MV-4-11 (cell line): ENCODE data around the gene TNKS2.
A peak's percentile ranks its signal among the peaks of the same experiment; 100 is the strongest.

Experiments
- DNase-seq: peaks from one replicate; lab custom pipeline; 2025; lab: John Stamatoyannopoulos, UW

TNKS2 gene

DNA sequence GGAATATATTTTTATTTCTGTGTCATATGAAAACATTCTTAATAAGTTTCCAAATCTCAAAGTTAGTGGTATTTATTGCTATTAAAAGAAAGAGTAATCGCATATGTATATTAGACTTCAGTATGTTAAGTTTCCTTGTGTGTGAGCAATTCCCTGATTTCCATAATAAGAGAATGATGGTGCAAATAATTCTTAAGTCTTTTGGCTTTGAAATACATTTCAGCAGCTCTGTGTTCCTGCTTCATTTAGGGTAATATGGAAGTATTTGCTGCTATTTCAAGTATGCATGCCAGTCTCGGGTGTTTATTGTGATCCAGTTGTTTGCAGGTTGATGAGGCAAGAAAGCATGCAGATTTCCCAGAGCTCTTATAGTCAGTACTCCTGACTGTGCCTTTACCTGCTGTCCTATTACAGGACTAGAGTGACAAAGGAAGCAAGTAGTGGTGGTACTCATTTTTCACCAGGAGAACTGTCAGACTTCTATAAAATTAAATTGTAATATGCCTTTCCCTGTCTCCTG, 67.4 kb downstream of the TNKS2 start:
- no peak for DNase-seq

DNA sequence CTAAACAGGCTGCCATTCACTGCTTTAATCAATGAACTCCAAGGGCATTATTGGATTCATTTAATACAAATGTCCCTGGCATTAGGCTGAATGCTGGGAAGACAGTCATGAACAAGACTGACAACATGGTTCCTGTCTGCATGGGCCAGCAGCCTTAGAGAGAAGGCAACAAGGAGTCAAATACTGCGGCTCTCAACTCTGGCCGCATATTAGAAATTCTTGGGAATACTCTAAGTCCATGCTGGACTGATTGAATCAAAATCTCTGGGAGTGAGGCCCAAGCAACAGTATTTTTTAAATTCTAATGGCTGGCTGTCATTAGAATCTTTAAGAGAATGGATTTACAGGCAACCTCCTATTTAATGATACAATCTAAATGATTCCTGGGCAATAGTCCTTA, 76.9 kb downstream of the TNKS2 start:
- no peak for DNase-seq

DNA sequence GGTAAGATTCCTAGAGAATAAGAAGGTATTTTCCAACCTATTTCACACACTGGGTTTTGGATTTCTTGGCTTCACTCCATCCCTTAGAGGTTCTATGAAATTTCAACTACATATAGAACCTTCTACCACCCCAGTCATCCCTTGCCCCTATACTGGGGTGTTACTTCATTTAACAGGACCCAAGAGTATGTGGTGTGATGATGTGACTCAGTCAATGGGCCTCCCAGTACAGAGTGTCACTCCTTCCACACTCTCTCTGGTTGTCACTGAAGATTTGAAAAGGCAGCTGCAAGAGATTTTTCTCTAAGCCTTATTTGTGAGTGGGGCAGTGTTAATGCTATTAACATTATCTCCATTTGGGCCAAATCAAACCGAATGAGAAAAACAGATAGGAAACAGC, 77.6 kb downstream of the TNKS2 start:
- DNase-seq: no peak

DNA sequence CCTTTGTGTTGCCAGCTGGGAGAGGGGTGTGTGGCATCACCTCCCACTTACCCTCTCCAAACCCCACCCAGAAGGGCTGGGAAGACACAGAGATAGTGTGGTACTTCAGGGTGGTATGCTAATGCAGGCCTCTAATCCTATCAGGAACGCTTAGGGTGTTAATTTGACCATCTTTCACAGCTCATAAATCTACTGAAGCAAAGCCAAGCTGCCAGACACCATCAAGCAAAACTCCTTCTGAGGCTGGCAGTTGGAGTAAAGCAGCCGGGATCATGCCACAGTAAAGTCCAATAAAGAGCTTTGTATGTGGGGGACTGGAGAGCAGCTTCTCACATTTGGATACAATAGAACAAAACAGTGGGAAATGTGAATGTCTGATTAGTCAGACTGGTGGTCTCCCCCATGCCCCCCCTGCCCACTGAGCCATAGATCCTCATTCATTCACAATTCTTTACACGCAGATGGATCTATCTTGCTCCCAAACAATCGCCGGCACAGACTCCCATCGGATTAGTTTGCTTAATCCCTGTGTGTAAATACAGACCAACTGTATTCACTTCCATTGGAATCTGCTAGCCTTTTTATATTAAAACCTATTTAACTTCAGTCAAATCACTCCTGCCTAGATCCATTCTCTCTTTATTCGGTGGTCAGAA, 81.4 kb downstream of the TNKS2 start:
- DNase-seq: no peak

DNA sequence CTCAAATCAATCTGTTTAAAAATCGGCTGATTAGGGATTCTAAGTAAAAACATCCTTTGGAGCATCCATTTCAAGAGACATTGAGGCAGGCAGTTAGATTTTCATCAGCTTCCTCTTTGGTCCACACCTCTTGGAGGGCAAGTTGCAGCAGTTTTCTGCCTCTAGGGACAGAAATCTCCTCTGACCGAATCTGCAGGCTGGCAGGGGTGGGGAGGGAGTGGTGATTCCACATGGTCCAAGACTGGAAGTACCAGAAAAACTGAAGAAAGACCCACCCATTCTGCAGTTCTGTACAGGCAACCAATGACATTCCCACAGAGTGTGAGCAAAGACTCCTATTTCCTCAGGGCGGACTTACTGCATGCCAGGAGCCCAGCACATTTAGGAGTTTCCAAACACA, 82.1 kb downstream of the TNKS2 start:
- no peak for DNase-seq

DNA sequence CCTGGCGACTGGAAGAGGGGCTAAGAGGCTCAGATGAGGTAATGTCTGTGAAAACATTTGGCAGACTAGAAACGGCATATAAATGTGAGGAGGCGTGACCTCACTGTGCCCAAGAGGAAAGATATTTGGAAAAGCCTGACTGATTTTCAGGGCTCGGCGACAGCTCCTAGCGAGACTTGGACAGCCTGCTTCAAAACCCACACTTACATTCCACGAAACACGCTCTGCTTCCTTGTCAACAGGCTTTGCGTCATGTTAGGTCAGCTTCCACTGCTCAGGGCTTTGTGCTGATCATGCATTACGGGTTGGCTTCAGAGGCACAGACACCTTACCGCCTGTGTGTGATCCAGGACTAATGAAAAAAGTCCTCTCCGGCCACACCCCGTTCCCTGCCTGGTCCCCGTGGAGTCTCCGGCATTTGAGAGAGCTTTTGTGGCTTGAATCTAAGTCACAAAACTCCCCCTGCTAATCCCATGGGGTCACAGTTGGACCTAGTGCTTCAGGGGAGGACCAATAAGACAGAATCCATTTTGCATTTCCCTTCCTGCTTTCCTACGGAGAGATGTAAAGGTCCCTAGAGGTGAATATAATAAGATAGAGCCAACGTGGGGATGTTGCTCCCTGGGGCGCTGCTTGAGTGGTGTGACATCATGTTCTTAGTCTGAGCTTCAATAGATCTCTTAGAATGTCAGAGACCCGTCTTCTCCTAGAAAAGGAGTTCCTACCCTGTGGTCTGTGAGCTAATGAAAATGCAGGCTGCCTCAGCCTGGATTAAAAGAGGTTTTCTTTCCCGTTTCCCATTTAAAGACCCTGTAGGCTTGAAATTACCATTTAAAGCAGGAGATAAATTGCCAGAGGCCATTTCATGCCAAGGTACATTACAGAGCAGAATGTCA, 85.6 kb downstream of the TNKS2 start:
- DNase-seq: no peak

DNA sequence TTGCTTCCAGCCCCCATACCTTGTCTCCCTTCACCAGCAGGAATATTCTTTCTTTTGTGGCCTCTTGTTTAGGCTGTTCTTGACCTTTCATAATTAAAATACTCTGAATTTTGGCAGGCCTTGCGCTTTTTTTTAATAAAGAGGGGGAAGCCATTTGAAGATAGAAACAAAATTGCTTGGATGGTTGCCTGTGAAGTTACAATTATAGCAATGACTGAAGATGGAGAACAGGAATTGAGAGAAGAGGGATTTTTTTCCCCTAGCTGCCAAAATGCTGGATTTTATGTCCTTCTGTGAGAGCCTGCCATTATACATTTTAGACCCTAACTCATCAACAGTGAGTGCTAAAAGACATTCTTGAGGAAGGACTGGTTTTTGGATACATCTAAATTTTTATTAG, 86.3 kb downstream of the TNKS2 start:
- DNase-seq: no peak

DNA sequence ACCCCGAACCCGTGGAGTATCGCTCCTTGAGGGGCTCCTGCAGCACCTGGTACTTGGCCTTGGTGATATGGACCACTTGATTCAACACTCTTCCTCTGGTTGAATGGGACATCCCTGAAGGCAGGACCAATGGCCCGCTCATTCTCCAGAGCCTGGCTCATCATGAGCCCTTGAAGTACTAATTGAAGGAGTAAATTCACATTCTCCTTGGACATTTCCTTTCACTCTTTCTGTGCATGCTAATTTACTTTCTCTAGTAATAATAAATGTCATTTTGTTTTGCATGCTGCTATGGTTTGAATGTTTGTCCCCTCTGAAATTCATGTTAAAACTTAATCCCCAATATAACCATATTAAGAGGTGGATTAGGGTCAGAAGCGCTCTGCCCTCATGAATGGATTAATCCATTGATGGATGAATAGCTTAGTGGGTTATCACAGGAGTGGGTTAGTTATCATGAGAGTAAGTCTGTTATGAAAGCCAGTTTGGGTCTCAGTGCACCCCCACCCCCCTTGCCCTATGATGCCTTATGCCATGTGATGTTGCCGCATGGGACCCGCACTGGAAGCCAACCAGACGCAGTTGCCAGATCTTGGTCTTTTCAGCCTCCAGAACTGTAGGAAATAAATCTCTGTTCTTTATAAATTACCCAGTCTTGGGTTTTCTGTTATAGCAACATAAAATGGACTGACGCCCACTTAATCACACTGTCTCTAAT, 87.3 kb downstream of the TNKS2 start:
- DNase-seq: no peak

DNA sequence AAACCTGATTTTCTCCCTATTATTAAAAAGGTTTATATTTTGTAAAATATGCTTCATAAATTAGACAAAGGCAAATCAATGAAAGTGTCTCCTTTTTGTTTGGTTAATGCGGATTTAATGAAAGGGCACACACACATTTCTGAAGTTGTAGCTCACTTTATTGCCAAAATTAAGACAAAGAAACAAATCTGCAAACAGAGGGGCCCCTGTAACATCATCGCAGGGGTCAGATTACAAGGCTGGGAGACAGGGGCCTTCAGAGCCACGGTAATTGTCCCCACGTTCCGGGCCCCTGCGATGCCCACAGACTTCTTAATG, 88.7 kb downstream of the TNKS2 start:
- no peak for DNase-seq

DNA sequence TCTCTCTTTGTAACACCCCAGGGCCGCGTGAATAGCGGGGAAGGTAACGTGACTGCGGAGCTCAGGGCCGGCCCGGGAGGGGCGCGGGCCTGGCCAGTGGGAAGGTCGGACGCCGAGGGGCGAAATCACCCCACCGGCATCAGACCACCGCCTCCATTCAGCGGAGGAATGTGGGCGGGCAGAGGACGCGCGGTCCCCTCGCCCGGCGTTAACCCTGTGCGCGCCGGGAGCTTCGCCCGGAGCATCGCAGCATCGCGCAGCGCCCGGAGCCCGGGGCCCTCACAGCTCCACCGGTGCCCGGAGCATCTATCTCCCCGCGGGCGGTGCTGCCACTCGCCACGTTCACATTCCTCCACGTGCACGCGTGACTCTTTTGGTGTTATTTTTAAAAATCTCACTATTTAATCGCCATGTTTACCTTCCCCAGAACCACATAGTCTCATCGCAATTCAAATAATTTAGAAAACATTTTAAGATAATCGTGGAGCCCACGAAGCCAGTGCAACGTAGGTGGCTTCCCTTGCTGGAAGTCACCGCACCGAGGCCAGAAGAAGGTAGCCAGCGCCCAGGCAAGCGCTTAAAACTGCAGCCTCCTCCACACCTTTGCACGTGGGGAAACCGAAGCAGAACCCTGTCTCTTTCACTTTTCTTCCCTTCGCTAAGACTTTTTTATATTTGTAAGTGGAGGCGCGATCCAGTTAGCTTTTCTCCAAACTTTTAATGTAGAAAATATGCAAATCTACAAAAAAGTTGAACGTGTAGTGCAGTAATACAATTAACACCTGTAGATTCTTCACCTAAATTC, 89.2 kb downstream of the TNKS2 start:
- DNase-seq: no peak

DNA sequence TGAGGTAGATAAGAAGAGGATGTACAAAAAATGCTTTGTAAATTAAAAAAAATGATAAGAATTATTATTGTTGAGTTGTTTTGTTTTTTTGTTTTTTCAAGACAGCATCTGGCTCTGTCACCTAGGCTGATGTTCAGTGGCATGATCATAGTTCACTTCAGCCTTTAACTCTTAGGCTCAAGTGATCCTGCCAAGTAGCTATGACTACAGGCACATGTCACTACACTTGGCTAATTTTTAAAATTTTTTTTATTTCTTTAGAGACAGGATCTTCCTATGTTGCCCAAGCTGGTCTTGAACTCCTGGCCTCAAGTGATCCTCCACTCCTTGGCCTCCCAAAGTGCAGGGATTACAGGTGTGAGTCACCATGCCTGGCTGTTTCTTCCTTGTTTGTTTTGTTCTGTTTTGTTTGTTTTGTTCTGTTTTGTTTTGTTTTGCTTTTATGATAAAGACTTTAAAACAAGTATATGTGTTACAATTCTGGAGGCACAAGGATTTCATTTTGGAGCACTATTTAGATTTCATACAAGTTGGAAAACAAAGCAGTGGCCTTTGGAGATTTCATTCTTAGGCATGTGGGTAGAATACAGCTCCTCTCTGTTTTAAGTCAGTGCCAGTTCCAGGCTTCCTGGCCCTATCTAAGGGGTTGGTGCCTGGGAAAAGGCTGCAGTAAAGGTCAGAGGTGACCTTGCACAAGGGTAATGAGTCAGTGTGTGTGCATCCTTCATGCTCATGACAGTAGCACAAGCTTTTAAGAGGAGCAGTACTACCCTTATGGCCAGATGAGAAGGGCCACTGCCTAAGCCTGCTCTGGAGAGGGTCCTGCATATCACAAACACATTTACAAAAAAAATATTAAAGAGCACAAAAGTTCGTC, 93.1 kb downstream of the TNKS2 start:
- peak; percentile 13 for DNase-seq

DNA sequence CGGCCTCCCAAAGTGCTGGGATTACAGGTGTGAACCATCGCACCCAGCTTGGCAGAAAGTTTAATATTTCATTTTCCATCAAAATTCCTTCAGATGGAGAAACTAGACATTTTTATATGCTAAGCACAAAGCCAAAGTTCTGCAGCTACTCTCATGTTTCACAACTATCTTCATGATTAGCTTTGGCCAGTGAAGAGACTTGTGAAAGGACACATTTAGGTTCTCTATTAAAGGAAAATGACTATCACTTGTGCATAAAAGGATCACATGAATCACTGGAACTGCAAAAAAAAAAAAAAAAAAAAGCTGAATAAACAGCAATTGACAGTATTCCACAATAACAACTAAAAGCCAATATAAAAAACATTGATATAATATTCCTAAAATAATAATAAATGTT, 94.8 kb downstream of the TNKS2 start:
- DNase-seq: no peak

DNA sequence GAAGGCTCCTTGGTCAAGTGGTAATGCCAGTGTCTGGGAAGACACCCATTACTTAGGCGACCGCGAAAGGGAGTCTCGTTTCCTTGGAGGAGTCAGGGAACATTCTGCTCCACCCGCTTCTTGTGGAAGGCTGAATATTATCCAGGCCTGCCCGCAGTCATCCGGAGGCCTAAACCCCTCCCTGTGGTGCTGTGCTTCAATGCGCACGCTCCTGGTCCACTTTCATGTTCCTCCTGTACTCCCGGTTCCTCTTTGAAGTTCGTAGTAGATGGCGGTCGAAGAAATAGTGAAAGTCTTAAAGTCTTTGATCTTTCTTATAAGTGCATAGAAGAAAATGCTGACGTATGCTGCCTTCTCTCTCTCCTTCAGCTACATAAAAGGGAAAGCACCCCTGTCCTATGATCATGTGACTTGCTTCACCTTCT, 96.0 kb downstream of the TNKS2 start:
- DNase-seq: peak; percentile 91

DNA sequence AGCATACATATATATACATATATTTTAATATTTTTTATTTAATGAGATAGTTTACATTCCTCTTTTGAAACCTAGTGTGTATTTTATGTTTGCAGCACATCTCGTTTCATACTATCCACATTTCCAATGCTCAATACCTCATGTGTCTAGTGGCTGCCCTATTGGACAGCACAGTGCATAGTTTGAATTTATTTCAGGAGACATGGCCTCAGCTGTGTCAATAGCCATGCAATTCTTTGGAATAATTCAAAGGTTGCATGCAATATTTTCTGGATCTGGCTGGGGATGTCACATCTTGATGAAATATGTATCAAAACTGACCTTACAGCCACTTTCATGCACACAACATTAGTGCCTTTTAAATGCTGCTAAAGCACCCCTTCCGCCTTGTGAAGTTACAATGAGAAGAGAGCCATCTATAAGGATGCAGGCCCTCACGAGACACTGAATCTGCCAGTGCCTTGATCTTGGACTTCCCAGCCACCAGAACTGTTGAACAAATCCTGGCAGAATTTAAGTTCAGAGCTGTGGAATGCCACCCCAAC, 98.1 kb downstream of the TNKS2 start:
- DNase-seq: no peak

DNA sequence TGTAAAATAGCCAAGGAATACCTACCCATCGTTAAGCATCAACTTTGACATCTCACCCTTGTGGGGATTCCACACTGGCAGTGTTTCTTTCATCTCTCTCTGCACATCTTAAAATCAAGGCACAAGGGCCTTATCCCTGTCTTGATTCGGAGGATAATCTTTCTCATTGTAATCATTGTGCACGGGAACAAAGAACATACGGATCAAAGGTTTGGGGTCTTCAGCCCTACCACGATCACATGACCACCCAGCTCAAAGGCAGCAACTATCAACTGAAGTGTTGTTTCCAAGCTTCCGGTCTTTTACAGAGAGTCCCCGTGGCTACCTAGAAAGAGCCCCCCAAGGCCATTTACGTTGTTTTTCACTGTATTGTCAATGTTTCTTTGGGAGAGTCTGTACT, 99.2 kb downstream of the TNKS2 start:
- no peak for DNase-seq

DNA sequence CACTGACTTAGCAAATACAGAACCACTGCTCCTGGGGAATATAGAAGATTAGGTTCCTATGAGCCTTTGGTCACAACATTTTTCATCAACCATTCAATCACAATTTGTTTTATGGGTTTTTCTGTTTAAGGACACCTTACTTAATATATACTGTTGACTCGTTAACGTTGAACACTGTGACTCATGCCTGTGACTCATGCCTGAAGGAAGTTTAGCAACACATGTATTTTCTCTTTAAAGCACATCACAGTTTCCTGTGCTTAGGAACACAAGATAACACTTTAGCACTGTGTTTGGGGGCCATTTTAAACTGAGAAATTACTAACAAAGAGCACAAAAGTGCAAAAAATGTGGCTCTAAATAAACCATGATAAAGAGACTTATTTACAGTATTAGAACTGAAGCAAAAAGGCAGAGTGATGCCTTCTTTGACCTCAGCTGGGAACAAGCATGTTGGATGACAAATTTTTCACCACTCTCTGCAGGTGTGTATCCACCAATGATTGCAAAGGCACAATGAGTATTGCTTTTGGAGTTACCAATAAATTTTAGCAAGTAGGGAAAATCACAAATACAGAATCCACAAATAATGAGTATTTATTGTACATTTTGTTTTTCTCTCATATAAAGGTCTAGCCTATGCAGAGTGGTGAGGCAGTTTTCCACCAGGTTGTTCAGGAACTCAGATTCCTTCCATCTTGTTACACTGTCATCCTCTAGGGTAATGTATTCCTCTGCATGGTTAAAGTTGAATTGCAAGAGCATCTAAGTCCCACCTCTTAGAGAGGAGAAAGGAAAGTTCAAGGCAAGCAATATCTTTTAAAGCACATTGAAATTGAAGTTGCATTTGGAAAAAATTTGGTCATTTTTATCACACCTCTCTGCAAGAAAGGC, 103.8 kb downstream of the TNKS2 start:
- DNase-seq: peak; percentile 95

DNA sequence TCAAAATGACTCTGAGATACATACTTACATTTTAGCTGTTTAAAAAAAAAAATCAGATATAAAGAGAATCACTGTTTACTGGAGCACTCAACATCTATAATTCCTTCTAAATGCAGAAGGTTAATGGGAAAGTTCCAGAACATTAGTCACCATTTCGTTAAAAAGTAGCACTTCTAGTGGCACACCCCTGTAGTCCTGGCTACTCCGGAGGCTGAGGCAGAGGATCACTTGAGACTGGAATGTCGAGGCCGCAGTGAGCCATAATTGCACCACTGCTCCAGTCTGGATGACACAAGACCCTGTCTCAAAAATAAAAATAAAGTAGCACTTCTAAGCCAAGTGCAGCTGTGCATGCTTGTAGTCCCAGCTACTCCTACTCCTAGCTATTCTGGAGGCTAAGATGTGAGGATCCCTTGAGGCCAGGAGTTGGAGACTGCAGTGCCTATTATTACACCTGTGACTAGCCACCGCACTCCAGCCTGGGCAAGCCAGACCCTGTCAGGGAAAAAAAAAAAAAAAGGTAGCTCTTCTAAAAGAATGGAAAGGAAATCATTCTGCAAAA, 108.9 kb downstream of the TNKS2 start:
- DNase-seq: no peak

DNA sequence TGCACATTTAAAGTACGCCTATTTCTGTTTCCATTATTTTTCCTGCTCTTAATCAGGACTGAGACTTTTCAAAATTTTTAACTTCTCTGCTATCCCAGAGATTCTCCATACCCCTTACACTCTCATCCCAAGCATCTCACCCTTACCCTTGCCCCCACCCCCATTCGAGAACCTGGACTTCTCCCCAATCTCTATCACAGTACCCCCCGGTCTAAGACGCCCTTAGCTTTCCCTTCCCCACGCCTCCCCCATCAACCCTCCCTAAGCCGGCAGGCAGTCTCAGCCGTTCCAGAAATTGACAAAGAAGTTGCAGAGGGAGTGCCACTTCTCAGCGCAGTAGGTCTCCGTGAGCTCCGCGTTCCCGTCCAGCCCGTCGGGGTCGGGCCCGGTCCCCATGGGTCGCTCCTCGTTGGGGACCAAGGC, 109.7 kb downstream of the TNKS2 start:
- DNase-seq: no peak
